Hepatic stellate cell (primary cell): ENCODE data around the gene SLC16A13.
"Not testable (repeated sequence)": the region's sequence is repeated elsewhere in the genome, so short reads cannot be mapped to it uniquely, and the experiment has no call there.

Experiments used
- DNase-seq: peaks from one replicate; pipeline ENCODE4 v3.0.0; 2011; ENCODE audit warnings: low spot score

The SLC16A13 gene

DNA sequence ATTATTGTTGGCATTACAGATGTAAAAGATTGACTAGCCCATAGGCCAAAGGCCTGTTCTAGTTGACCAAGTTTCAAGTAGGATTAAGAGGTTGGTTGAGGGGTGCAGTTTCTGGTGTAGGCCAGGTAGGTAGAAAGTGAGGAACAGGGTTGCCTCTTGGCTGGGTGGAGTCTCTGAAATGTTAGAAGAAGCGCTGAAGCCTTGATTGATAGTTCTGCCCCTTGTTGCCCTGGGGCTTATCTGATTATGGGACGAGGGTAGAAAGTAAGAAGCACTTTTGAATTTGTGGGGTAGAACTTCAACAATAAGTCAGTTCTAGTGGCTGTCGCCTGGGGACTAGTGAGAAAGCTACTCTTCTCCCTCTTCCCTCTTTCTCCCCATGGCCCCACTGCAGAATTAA lies 6.7 kb upstream of the SLC16A13 start:
- DNase-seq: no peak

DNA sequence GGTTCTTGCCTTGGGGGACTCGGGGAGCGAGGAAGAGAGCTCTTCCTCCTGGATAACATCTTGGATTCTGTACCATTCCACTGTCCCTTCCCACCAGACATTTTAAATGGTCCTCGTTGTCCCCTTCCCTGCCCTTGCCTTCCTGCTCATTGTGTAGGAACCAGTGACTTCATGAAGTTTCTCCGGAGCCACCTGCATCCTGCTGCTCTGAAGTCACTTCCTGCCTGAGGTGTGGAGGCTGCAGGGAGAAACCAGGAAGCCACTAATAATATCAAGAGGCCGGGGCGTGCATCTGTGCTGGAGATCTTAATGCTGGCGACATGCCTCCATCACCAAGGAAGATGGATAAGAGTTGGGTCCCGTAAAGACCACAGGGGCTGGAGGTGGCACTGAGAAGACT lies 6.2 kb upstream of the SLC16A13 start:
- no peak for DNase-seq

DNA sequence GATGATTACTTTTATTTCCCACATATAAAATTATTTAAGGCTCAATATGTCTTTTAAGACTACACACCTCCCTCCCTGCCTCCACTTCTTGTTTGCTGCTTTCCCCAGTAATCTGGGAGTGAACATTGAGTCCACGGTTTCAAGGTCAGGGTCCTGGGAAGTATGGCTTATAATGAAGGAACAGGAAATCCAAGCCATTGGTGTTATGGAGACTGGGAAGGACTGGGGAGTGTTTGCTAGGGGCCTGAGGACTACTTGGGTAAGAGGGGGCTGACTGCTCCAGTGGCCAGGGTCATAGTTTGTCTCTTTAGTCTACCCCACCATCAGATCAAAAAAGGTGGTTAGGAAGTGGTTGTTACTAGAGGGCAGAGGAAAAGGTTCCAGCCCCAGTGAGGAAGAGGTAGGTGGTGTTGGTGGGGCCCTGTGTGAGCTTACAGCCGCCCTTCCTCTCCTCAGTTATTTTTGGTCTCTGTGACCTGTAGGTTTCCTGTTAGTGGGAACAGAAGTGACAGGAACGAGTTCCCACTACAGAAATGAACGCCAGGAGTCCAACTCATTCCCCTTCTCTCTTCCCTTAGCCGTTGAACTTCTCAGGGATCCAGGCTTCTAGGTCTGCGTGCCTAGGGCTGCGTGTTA lies 742 bp upstream of the SLC16A13 start:
- no peak for DNase-seq

DNA sequence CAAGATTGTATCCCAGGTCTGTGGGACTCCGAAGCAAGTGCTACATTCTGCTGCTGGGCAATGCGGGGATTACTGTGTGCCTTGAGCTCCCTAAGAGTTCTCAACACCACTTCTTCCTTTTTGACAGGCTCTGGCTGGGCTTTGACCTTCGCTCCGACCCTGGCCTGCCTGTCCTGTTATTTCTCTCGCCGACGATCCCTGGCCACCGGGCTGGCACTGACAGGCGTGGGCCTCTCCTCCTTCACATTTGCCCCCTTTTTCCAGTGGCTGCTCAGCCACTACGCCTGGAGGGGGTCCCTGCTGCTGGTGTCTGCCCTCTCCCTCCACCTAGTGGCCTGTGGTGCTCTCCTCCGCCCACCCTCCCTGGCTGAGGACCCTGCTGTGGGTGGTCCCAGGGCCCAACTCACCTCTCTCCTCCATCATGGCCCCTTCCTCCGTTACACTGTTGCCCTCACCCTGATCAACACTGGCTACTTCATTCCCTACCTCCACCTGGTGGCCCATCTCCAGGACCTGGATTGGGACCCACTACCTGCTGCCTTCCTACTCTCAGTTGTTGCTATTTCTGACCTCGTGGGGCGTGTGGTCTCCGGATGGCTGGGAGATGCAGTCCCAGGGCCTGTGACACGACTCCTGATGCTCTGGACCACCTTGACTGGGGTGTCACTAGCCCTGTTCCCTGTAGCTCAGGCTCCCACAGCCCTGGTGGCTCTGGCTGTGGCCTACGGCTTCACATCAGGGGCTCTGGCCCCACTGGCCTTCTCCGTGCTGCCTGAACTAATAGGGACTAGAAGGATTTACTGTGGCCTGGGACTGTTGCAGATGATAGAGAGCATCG lies 2.4 kb downstream of the SLC16A13 start:
- no peak for DNase-seq

DNA sequence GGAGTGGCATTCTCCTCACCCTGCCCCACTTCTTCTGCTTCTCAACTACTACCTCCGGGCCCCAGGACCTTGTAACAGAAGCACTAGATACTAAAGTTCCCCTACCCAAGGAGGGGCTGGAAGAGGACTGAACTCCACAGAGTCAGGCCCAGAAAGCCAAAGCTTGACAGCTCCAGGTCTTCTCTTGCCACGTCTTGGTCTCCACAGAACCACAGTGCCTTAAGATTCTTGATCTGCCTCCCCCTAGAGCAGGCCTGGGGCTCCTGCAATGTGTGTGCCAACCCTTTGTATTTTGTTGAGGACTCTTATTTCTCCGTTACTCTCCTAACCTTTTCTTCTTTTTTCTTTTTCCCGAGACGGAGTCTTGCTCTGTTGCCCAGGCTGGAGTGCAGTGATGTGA lies 4.0 kb downstream of the SLC16A13 start:
- DNase-seq: no peak

DNA sequence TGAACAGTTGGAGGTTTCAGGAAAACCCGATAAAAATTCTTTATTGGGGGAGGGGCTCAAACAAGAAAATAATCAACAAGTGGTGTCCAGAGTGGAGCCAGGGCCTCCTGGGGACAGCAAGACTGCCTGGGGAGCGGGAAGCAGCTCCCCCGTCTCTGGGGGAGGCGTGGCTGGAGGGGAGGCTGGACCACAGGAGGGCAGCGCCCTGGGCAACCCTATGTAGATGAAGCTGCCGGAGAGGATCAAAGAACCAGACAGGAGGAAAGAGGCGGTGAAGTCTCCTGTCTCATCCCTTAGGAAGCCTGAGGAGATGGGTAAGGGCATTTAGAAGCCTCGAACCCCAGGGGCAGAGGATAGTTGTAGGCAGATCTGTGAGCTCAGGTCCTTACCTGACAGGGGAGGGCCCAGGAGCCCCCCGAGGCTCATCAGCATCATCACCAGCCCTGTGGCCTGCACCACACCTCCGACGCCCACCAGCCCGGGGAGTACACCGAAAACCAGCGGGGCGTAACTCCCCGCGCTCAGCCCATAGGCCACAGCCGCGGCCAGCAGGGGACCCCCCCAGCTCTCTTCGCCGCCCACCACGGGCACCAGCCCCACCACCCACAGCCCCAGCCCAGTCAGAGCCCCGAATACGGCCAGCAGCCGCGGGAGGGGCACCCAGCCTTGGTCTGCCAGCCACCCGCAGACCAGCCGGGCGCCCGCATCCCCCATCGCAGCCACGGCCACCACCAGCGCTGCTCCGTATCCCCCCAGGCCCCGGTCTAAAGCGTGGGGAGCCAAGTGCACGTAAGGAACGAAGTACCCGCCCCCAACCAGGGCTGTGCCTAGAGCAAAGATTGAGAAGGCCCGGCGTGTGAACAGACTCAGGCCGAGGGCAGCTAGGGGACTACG lies 6.0 kb downstream of the SLC16A13 start:
- no peak for DNase-seq

DNA sequence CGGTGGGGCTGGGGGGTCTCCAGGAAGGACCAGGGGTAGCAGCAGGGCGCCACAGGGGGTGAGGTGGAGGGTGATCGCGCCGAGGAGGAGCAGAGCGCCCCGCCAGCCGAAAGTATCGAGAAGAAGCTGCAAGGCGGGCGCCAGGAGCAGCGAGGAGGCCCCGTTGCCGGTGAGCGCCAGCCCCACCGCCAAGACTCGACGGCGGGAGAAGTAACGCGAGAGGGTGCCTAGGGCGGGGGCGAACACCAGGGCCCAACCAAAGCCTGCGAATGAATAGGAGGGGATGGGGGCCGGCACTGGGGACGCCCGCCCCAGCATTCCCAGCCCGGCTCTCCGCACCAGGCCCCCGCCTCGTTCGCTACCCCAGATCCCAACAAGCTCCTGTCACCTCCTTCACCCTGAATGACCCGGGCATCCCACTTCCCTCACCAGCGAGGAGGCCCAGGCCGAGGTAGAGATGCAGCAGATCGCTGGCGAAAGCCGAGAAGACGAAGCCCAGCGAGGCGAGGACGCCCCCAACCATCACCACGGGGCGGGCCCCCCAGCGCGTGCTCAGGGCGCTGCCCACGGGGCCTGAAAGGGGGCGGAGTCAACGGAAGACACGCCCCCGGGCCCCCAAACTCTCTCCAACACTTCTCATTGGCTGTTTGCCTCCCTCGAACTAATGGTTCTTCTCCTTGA lies 6.8 kb downstream of the SLC16A13 start:
- DNase-seq: no peak

DNA sequence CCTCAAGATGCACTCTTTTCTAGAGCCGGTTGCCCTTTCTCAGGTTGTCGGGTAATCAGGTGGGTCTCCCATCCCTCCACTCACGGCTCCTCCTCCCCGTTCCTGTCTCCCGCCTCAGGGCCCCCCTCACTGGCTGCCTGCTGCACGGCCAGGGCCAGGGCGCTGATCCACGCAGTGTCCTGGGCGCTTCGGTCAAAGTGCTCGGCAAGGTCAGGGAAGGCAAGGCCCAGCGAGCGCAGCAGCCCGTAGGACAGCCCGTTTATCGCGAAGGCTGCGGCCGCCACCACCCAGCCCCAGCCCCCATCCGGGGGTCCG lies 7.3 kb downstream of the SLC16A13 start:
- DNase-seq: no peak

DNA sequence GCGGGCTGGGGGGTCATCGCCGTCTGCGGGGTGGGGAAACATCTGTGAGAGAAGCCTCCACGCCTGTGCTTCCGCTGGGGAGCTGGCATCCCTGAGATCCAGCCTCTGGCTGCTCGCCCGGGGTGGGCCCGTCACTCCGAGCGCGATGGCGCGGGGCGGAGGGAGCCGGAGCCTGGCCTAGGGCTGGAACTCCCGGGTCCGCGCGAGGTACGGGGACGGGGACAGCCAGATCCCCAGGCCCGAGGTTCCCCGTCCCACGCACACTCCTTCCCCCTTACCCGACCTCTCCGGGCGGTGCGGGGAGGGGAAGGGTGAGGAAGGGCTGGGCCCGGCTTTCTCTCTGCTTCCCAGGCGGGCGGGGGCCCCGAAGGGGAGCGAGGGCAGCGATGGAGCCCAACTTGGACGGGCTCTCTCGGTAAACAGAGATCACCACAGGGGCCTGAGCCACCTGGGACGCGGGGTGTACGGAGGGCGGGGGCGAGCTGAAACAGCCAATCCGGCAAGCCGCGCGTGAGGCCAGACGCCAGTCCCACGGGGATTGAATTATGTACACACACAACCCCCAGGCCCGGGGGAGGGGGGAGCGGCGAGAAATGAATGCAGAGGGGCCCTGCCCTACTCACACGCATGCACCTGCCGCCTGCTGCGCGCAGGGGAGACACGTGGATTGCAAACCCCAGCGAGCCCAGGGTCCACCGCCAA lies 7.8 kb downstream of the SLC16A13 start, which contains the start of gene SLC16A11:
SLC16A11 (minus strand) TSS at position 596 of the 702 bp plus-strand sequence; CDS start at position 17, 579 bp downstream.
- no peak for DNase-seq

DNA sequence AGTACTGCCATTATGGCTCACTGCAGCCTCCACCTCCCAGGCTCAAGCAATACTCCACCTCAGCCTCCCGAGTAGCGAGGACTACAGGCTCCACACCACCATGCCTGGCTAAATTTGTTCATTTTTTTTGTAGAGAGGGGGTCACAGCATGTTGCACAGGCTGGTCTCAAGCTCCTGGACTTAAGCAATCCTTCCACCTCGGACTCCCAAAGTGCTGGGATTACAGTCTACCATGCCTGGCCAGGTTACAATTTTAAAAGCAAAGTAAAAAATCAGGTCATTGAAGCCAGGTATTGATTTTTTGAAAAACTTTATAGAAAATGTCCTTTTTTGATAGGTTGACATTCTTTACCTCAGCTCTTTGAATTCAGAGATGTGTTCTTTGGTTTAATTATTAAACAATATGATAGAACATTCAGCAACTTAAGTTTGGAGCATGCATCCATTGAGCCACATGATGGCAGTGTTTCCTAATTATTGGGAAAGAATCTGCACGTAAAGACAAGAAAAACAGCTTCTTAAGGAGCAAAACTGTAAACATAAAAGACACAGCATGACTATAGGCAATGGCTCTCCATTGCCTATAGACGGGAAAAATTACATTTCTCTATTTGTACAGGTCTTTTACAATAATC lies 9.8 kb downstream of the SLC16A13 start:
- DNase-seq: peak; percentile 66

DNA sequence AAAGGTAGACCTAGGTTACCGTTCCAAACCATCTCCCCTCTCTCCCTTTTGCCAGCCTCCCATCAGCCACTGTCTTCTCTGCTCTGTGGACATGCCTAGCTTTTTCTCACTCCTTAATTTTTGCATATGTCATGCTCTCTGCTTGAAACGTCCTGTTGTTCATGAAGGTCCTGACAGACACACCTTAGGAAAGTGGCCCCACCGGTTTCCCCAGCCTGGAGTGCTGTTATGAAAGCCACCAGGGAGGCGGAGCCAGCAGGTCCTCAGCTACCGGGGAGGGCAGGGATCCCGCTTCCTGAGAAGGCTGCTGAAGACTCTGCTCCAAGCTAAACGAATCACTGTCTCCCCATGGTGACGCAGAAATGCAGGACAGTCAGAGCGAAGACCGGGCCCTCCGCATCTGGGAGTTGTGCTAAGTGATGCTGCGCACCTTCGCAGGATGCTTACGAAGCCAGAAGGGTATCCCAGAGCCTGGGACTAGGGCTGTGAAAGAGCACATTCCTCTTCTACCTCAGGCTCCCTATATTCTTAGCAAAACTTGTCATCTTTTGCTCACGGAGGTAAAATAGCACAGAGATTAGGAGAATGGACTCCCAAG lies 10.4 kb downstream of the SLC16A13 start:
- no peak for DNase-seq

DNA sequence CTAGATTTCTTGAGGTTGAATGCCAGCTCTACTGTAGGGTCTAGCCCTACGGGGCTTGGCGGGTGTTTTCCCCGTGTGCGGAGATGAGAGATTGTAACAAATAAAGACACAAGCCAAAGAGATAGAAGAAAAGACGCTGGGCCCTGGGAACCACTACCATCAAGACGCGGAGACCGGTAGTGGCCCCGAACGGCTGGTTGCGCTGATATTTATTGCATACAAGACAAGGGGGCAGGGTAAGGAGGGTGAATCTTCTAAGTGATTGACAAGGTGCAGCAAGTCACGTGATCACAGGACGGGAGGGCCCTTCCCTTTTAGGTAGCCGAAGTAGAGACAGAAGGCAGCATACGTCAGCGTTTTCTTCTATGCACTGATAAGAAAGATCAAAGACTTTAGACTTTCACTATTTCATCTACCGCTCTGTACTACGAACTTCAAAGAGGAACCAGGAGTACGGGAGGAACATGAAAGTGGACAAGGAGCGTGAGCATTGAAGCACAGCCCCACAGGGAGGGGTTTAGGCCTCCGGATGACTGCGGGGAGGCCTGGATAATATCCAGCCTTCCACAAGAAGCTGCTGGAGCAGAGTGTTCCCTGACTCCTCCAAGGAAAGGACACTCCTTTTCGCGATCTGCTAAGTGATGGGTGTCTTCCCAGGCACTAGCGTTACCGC lies 11.0 kb downstream of the SLC16A13 start:
- not testable (repeated sequence) for DNase-seq

DNA sequence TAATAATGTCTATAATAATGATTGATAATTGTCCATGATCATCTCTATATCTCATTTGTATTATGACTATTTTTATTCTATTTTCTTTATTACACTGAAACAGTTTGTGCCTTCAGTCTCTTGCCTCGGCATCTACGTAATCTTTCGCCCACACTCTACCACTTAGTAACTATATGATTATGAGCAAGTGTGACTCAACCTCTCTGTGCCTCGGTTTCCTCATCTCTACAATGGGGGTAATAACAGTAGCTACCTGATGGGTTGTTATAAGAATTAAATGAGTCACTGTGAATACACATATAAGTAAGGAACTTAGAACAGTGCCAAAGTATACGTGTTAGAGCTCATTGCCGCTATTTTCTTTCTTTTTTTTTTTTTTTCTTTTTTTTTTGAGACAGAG lies 11.8 kb downstream of the SLC16A13 start:
- DNase-seq: no peak

DNA sequence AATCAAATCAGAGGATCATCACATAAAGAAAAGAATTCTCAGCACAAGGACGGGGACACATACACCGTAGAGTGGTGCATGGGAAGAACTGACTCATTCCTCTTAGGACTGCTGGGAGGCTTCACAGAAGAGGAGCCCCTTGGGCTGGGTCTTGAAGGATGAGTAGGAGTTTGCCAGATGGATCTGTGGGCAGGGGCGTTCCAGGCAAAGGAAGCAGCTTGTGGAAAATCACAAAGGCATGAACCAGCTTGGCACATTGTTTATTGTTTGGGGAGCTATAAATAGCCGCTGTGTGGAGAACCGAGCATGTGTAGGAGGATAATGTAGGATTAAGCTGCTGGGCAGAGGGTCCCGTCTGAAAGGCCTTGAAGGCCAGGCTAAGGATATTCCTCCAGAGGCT lies 13.2 kb downstream of the SLC16A13 start:
- no peak for DNase-seq

DNA sequence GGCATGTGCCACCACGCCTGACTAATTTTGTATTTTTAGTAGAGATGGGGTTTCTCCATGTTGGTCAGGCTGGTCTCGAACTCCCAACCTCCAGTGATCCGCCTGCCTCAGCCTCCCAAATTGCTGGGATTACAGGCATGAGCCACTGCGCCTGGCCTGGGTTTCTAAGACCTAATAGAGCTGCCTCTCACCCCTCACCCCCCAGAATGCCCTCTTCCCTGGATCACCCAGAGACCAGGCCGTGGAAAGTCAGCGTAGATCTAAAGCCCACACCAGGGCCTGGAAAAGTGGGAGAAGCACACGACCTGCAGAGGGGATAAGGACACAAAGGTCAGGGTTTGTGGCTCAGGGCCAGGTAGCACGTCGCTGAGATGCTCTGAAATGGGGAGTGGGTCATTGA lies 14.8 kb downstream of the SLC16A13 start:
- not testable (repeated sequence) for DNase-seq

DNA sequence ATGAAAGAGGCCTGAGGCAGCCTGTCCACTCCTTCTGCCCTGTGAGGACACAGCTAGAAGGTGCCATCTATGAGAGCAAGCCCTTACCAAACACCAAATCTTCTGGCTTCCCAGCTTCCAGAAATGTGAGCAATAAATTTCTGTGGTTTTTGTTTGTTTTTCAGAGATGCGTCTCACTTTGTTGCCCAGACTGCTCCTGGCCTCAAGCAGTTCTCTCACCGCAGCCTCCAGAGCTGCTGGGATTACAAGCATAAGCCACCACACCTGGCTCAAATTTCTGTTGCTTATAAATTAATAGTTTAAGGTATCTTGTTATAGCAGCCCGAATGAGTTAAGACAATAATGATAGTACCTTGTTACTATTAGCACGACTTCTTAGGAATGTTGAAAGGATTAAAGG lies 20.6 kb downstream of the SLC16A13 start:
- no peak for DNase-seq

DNA sequence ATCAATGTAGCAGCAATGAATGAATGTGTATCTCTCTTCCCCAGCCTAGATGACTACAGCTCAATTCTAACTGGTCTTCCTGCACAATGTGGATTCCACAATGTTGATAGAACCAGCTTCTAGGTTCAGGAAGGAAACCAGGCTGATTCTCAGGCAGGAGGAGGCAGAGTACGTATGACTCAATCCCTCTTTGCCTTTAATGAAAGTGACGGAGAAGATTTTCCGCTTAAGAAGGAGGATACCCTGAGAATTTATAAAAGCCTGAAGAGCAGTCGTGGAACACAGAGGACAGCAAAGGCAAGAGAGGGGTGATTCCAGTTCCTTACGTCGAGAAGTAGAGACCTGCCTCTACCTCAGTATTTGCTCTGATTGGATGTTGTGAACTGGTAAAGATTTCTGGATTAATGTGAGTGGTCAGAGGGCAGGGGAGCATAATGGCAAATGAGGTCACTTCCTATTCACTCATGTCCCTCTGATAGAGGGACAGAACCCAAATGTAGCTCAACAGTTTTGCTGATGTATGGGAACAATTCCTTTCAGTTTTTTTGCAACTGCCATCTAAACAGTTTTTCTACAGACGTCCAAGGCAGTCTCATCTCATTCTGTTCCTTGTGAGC lies 23.1 kb downstream of the SLC16A13 start:
- no peak for DNase-seq

DNA sequence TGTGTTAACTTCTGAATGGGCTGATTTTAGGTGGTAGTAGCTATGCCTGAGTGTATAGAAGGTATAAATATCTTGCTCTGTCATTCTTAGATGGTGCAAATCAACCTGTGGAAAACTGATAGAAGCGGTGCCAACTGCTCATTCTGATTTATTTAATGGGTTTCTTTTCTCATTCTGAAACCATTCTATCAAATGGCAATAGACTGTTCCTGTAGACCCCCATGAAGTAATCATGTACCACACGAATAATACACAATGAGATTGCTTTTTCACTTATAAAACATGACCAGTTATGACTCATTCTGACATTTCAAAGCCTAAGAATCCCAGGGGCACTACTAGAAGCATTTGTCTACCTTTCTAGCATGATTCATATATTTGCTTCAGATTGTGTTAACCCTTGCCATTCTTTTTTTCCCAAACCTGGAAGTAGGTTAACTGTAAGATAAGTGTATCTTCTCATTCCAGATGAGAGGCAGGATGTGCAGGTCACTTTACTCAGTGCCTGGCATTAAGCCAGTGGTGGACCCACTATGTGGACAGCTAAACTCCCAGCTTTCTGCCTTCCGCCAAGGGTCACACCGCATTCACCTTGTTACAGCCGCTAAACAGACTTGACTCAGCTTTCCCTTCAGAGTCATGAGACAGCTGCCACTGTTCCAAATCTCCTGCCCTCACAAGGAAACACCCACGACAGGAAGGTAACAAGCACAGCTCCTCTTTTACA lies 24.5 kb downstream of the SLC16A13 start:
- no peak for DNase-seq

DNA sequence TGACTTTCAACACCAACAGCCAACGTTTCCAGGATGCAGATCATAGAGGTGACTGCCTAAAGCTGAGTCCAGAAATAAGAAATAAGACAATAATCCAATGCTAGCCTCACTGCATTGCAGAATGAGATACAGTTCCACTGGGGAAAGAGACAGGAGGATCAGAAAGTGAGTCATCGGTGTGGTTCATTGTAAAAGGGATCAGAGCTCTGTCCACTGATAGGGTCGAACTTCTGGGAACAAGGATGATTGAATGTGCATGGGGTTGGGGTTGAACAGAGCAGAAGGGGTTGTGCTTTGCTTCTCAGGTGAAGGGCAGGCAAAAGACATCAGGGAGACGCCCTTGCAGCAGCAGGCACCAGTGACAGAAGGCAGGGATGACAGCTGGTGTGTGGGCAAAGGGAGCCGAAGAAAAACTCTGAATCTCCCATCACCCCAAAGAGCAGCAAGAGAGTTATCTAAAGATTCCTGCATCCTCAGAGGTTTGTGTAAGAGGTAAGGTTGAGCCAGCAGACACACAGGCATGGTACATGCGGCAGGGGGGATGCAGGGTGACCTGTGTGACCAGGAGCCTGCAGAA lies 27.8 kb downstream of the SLC16A13 start:
- DNase-seq: no peak
